Astrocyte (in vitro differentiated cells and primary cell): ENCODE results near the gene PLEKHA6.

ENCODE experiments used
- CTCF ChIP-seq: IDR thresholded peaks from 2 replicates; pipeline ENCODE4 v1.5.1; 2011; ENCODE audit warnings: low read depth, mild to moderate bottlenecking, inconsistent platforms, low read length, moderate library complexity; ENCODE audit not compliant: insufficient read depth
- EZH2 ChIP-seq: IDR thresholded peaks from 2 replicates; pipeline ENCODE4 v1.6.1; 2012; ENCODE audit warnings: mild to moderate bottlenecking, low read length, inconsistent platforms; ENCODE audit not compliant: insufficient read depth

- TF ChIP-seq CTCF (no peak), EZH2 (no peak)
These were observed 15.9 kb downstream of the PLEKHA6 start for GRCh38 chr1:204343802-204344201.
